Parathyroid adenoma (tissue), 2 donors: ENCODE data around the gene EML1.

Experiments
- H2AFZ ChIP-seq: fragments of 300-600 bp; sonication (generic); one replicate; pipeline ENCODE4 v1.7.0; 2017; ENCODE audit warnings: antibody characterized with exemption, mild to moderate bottlenecking
- H3K27ac ChIP-seq: fragments of 300-600 bp; sonication (generic); one replicate; pipeline ENCODE4 v1.7.0; 2017
- H3K27me3 ChIP-seq: fragments of 300-600 bp; sonication (generic); one replicate; pipeline ENCODE4 v1.7.0; 2017; ENCODE audit warnings: low read length; ENCODE audit not compliant: control insufficient read depth, insufficient read depth
- H3K36me3 ChIP-seq: fragments of 300-600 bp; sonication (generic); one replicate; pipeline ENCODE4 v1.7.0; 2017; ENCODE audit warnings: low read length; ENCODE audit not compliant: control insufficient read depth, insufficient read depth
- H3K4me1 ChIP-seq: fragments of 300-600 bp; sonication (generic); one replicate; pipeline ENCODE4 v1.7.0; 2017; ENCODE audit warnings: control low read depth
- H3K4me2 ChIP-seq: fragments of 300-600 bp; sonication (generic); one replicate; pipeline ENCODE4 v1.7.0; 2017; ENCODE audit warnings: low read length
- H3K4me3 ChIP-seq: fragments of 300-600 bp; sonication (generic); one replicate; pipeline ENCODE4 v1.7.0; 2017; ENCODE audit warnings: low read depth, low read length
- H3K79me2 ChIP-seq: fragments of 300-600 bp; sonication (generic); one replicate; pipeline ENCODE4 v1.7.0; 2017; ENCODE audit warnings: control low read depth
- H3K9ac ChIP-seq: fragments of 300-600 bp; sonication (generic); one replicate; pipeline ENCODE4 v1.7.0; 2017; ENCODE audit warnings: mild to moderate bottlenecking
- H3K9me3 ChIP-seq: fragments of 300-600 bp; sonication (generic); one replicate; pipeline ENCODE4 v1.7.0; 2017; ENCODE audit warnings: low read length; ENCODE audit not compliant: control insufficient read depth
- CTCF ChIP-seq: fragments of 300-600 bp; sonication (generic); IDR thresholded peaks from one replicate; pipeline ENCODE4 v1.7.0; 2017; ENCODE audit warnings: antibody characterized with exemption, mild to moderate bottlenecking
- donor health status: primary hyperparathyroidism.

EML1 gene

DNA sequence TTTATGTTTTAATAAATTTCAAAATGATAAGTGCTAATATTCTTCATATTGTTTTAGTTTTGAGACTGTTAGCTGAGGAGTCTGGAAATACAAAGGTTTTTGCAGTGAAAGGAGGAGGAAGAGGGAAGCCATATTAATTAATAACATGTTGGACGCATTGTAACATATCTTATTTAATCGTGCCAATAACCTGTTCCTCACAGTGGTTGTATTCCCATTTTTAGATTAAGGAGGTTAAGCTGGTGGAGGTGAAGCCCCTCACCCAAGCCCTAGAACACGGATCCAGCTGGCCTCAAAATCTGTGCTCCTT is 92.4 kb downstream of the EML1 start:
- Histone ChIP-seq H2AFZ (no peak overlapping the region), H3K36me3 (no peaks in the 10 kb centered on the region), H3K79me2 (no peaks in the 10 kb centered on the region), H3K9me3 (no peaks in the 10 kb centered on the region), H3K27ac (no peak overlapping the region), H3K27me3 (no peaks in the 10 kb centered on the region), H3K9ac (no peak overlapping the region), H3K4me2 (no peak overlapping the region), H3K4me3 (no peak overlapping the region), H3K4me1 (no peaks in the 10 kb centered on the region)
- TF ChIP-seq CTCF = no peak

- Histone ChIP-seq H3K27ac (no peak overlapping the region), H2AFZ (no peak overlapping the region), H3K9ac (no peak overlapping the region), H3K36me3 (no peaks in the 10 kb centered on the region), H3K9me3 (no peaks in the 10 kb centered on the region), H3K4me1 (peaks cover 1% of the 10 kb centered on the region), H3K27me3 (no peaks in the 10 kb centered on the region), H3K4me2 (no peak overlapping the region), H3K79me2 (no peaks in the 10 kb centered on the region), H3K4me3 (no peak overlapping the region)
- TF ChIP-seq CTCF = no peak
Measured at GRCh38 chr14:99887407-99887806, 94.2 kb downstream of the EML1 start.

DNA sequence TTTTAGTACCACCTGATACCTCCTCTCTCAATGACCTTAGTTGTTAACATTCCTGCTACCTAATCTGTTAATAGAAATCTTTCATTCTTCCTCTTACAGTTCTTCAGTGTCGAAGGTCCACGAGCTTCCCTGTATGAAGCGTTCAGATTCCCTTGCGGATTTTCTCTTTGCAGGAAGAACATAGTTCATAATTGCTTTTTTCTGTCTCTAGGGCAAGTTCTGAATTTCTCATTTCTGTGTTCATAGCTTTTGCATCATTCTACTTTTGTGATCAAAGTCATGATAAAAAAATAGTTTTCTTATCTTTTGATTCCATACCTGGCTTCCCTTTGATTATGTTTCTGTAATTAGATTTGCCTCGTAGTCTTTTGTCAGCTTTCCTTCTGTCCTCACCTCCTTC is 94.9 kb downstream of the EML1 start:
- no peaks in the 10 kb centered on the region for H3K36me3 ChIP-seq
- H3K4me2 ChIP-seq = no peak overlapping the region
- no peak overlapping the region for H3K27ac ChIP-seq
- peaks cover 6% of the 10 kb centered on the region for H3K4me1 ChIP-seq
- no peaks in the 10 kb centered on the region for H3K27me3 ChIP-seq
- TF ChIP-seq CTCF = no peak
- H3K9ac ChIP-seq = no peak overlapping the region
- H3K9me3 ChIP-seq = no peaks in the 10 kb centered on the region
- H3K4me3 ChIP-seq = no peak overlapping the region
- H3K79me2 ChIP-seq = no peaks in the 10 kb centered on the region
- no peak overlapping the region for H2AFZ ChIP-seq

DNA sequence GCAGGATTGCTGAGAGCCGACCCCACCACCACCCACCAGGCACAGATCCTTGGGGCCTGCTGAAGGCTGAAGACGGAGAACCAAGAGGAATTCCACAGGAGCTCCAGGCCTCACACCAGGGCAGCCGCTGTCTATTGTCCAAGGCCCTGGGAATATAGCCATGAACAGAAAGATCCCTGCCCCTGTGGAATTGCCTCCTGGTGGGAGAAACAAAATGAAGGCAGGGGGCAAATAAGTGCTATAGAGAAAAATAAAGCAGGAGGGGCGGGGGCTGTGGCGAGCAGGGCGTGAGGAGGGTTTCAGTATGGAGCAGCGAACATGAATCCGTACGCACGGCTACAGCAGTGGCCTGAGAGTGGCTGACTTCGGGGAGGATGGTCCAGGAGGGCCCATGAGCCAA is 96.1 kb downstream of the EML1 start:
- Histone ChIP-seq H3K9me3 (no peaks in the 10 kb centered on the region), H3K27ac (no peak overlapping the region), H3K27me3 (no peaks in the 10 kb centered on the region), H3K79me2 (no peaks in the 10 kb centered on the region), H3K4me2 (no peak overlapping the region), H2AFZ (no peak overlapping the region), H3K4me3 (no peak overlapping the region), H3K9ac (no peak overlapping the region), H3K4me1 (peaks cover 6% of the 10 kb centered on the region), H3K36me3 (no peaks in the 10 kb centered on the region)
- TF ChIP-seq CTCF = no peak

DNA sequence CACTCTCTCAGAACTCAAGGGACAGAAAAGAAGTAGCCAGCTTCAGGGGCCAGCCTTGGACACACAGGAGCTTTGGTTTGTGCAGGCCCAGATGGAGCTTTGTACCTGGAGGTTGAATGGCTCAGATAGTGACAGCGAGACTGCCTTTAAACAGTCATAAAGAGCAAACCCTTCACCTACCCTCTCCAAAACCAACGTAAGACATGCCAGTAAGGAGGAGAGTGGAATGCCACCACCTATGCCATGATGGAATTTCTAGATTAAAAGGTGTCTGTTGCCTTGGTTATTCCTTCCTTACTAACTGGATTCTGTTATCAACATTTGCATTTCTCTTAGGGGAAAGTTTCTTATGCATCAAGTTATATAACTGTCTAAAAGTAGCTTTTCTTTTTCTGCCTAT is 98.1 kb downstream of the EML1 start:
- Histone ChIP-seq H3K4me1 (peaks cover 6% of the 10 kb centered on the region), H2AFZ (no peak overlapping the region), H3K27ac (no peak overlapping the region), H3K4me3 (no peak overlapping the region), H3K4me2 (no peak overlapping the region), H3K36me3 (no peaks in the 10 kb centered on the region), H3K9ac (no peak overlapping the region), H3K79me2 (no peaks in the 10 kb centered on the region), H3K27me3 (no peaks in the 10 kb centered on the region), H3K9me3 (no peaks in the 10 kb centered on the region)
- TF ChIP-seq CTCF = no peak
